Measurements from ENCODE around the gene TCEANC. TPM values are rescaled to one million over a fixed set of nuclear protein-coding genes. Genes with fewer than 3 reads are reported as not detected.

Gene TCEANC
- total and polyA plus RNA-seq, 2 experiments from 2014 or later = 1.8 to 5.4 TPM

- no peaks in the 10 kb centered on the region for H3K9me3 ChIP-seq (ENCODE audit: low read depth)
- H3K4me1 ChIP-seq (ENCODE audit: insufficient read depth) = peaks cover 11% of the 10 kb centered on the region
- no peak overlapping the region for H3K4me3 ChIP-seq
- WGBS (ENCODE audit: low lambda C conversion rate, missing lambda C conversion rate) = 66% methylated on average over 1 of the region's 1 CpG
- no peaks in the 10 kb centered on the region for H3K27me3 ChIP-seq
- H3K9me2 ChIP-seq (replicated peaks; ENCODE audit: insufficient read depth) = no peaks in the 10 kb centered on the region
- no peak overlapping the region for H2AFZ ChIP-seq
- DNase-seq (ENCODE audit: low spot score) = no peak
- H4K20me1 ChIP-seq (ENCODE audit: insufficient read depth, poor library complexity, severe bottlenecking) = peaks cover 58% of the 10 kb centered on the region
- H3K27ac ChIP-seq = no peak overlapping the region
- no peak overlapping the region for H3K4me2 ChIP-seq
- peaks cover 96% of the 10 kb centered on the region for H3K79me2 ChIP-seq
- H3K36me3 ChIP-seq (replicated peaks; ENCODE audit: insufficient read depth, low read depth) = no peaks in the 10 kb centered on the region
- TF ChIP-seq EZH2 (IDR thresholded peaks at IDR 0.05; ENCODE audit: borderline replicate concordance) = no peak
- no peak for TF ChIP-seq EZH2phosphoT487 (IDR thresholded peaks at IDR 0.05; ENCODE audit: low read depth, severe bottlenecking, unreplicated experiment)
- TF ChIP-seq, protein P1, sequence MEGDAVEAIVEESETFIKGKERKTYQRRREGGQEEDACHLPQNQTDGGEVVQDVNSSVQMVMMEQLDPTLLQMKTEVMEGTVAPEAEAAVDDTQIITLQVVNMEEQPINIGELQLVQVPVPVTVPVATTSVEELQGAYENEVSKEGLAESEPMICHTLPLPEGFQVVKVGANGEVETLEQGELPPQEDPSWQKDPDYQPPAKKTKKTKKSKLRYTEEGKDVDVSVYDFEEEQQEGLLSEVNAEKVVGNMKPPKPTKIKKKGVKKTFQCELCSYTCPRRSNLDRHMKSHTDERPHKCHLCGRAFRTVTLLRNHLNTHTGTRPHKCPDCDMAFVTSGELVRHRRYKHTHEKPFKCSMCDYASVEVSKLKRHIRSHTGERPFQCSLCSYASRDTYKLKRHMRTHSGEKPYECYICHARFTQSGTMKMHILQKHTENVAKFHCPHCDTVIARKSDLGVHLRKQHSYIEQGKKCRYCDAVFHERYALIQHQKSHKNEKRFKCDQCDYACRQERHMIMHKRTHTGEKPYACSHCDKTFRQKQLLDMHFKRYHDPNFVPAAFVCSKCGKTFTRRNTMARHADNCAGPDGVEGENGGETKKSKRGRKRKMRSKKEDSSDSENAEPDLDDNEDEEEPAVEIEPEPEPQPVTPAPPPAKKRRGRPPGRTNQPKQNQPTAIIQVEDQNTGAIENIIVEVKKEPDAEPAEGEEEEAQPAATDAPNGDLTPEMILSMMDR (IDR thresholded peaks at IDR 0.05; ENCODE audit: poor library complexity) = no peak
Measured at GRCh38 chrX:13697976-13698375, 45.0 kb downstream of the TCEANC start.

DNA sequence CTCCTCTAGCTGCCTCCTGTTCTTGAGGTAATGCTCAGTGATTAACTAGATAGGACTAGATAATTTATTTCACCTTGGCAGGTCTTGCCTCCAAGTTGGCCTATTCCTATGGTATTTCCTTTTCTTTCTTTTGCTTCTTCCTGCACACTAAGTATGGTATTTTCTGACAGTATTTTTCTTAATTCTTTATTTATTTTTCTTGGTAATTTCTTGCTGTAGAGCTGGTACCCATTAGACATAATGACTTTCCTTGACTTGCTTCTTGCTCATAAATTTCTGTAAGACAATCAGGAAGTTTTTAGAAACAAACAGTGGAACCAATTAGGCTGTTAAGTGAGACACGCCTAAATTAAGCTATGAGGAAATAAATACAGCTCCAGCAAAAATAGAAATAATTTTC, 45.5 kb downstream of the TCEANC start:
- Histone ChIP-seq H4K20me1 (ENCODE audit: insufficient read depth, poor library complexity, severe bottlenecking) (peaks cover 58% of the 10 kb centered on the region), H2AFZ (no peak overlapping the region), H3K9me2 (replicated peaks; ENCODE audit: insufficient read depth) (no peaks in the 10 kb centered on the region), H3K79me2 (peaks cover 96% of the 10 kb centered on the region), H3K27ac (peak overlapping the region; percentile 40), H3K4me3 (no peak overlapping the region), H3K36me3 (replicated peaks; ENCODE audit: insufficient read depth, low read depth) (no peaks in the 10 kb centered on the region), H3K4me1 (ENCODE audit: insufficient read depth) (peaks cover 11% of the 10 kb centered on the region), H3K4me2 (no peak overlapping the region), H3K27me3 (no peaks in the 10 kb centered on the region), H3K9me3 (ENCODE audit: low read depth) (no peaks in the 10 kb centered on the region)
- WGBS (ENCODE audit: low lambda C conversion rate, missing lambda C conversion rate) = 58% methylated on average over 1 of the region's 1 CpG
- no peak for DNase-seq (ENCODE audit: low spot score)
- TF ChIP-seq, protein P1 (IDR thresholded peaks at IDR 0.05; ENCODE audit: poor library complexity) = no peak
- TF ChIP-seq EZH2phosphoT487 (IDR thresholded peaks at IDR 0.05; ENCODE audit: low read depth, severe bottlenecking, unreplicated experiment) (no peak), EZH2 (IDR thresholded peaks at IDR 0.05; ENCODE audit: borderline replicate concordance) (no peak)

DNA sequence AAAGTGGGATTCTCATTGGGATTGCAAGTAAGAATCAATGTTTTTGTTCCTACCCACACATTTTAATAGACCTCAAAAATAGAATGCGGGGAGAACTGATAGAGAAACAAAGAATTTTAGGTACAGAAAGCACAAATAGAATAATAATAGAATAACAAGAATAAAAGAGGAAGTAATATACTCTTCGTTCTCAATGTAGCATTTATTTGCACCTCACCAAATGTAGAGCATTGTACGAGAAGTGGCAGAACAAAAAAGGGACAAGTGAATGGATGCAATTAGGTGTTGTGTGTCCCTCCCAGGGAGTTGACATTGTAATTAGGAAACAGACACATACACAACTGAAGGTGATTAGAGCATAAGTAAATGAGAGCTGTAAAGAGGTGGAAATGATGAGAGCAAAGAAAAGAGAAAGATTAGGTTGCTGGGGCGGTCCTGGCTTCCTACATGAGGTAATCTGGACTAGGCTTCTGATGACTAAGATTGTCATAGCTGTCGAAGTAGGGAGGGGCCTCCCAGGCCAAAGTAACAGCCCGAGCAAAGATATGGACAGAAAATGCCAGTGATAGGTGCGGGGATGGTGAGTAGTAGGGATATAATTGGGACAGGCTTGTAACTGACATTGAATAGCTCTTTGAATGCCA, 46.4 kb downstream of the TCEANC start:
- Histone ChIP-seq H3K36me3 (replicated peaks; ENCODE audit: insufficient read depth, low read depth) (no peaks in the 10 kb centered on the region), H3K4me2 (no peak overlapping the region), H3K4me1 (ENCODE audit: insufficient read depth) (peaks cover 11% of the 10 kb centered on the region), H3K27me3 (no peaks in the 10 kb centered on the region), H4K20me1 (ENCODE audit: insufficient read depth, poor library complexity, severe bottlenecking) (peaks cover 59% of the 10 kb centered on the region), H3K27ac (peak overlapping the region; percentile 40), H3K4me3 (no peak overlapping the region), H2AFZ (no peak overlapping the region), H3K9me3 (ENCODE audit: low read depth) (no peaks in the 10 kb centered on the region), H3K79me2 (peaks cover 96% of the 10 kb centered on the region), H3K9me2 (replicated peaks; ENCODE audit: insufficient read depth) (no peaks in the 10 kb centered on the region)
- 58% methylated on average over 7 of the region's 7 CpGs for WGBS (ENCODE audit: low lambda C conversion rate, missing lambda C conversion rate)
- TF ChIP-seq, protein P1 (IDR thresholded peaks at IDR 0.05; ENCODE audit: poor library complexity) = no peak
- TF ChIP-seq EZH2phosphoT487 (IDR thresholded peaks at IDR 0.05; ENCODE audit: low read depth, severe bottlenecking, unreplicated experiment) = no peak
- TF ChIP-seq EZH2 (IDR thresholded peaks at IDR 0.05; ENCODE audit: borderline replicate concordance) = no peak
- peak; percentile 50 for DNase-seq (ENCODE audit: low spot score)
